Uterus (tissue), 4 donors: ENCODE measurements around the gene PLA2G4D. TPM values are rescaled to one million over a fixed set of nuclear protein-coding genes. Genes with fewer than 3 reads are reported as not detected.

Experiments used
- DNase-seq, 2 donors: peaks; one replicate each; pipeline ENCODE4 v3.0.0-alpha.2; 2019 to 2020
- H3K27ac ChIP-seq, 2 donors: fragments of 200-600 bp; sonication (generic); 1 replicate in 1 of 2; 2 replicates in 1 of 2; pipeline ENCODE4 v1.5.1; 2016 to 2018
- H3K27me3 ChIP-seq, 2 donors: fragments of 200-600 bp; sonication (generic); one replicate each; pipeline ENCODE4 v1.5.1; 2018 to 2019; ENCODE audit warnings: control low read depth in 1 of 2
- H3K36me3 ChIP-seq, 2 donors: fragments of 200-600 bp; sonication (generic); one replicate each; pipeline ENCODE4 v1.5.1; 2019; ENCODE audit warnings: control low read depth in 1 of 2
- H3K4me1 ChIP-seq, 2 donors: fragments of 200-600 bp; sonication (generic); one replicate each; pipeline ENCODE4 v1.5.1; 2018 to 2019; ENCODE audit warnings: control low read depth in 1 of 2
- H3K4me3 ChIP-seq, 2 donors: fragments of 200-600 bp; sonication (generic); 1 replicate in 1 of 2; 2 replicates in 1 of 2; pipeline ENCODE4 v1.5.1; 2018 to 2019; ENCODE audit warnings: mild to moderate bottlenecking in 1 of 2
- H3K9me3 ChIP-seq, 2 donors: fragments of 200-600 bp; sonication (generic); one replicate each; pipeline ENCODE4 v1.5.1; 2019; ENCODE audit warnings: control low read depth in 1 of 2
- POLR2A ChIP-seq, 2 donors: fragments of 450-650 bp; IDR thresholded peaks; one replicate each; pipeline ENCODE4 v1.6.1; 2016; ENCODE audit warnings: antibody characterized with exemption in 2 of 2, mild to moderate bottlenecking in 1 of 2, moderate library complexity in 1 of 2
- intact Hi-C: fragments of 100-400 bp; cut with DNase I; formaldehyde crosslinking; loops from one replicate; pipeline ENCODE4 v1.15.1; 2023; ENCODE audit warnings: low total_unique reads
- total RNA-seq, 4 donors: library from RNA; depleted of rRNA in 3 of 4; stranded (reverse); fragments of >200 nt in 3 of 4; gene quantifications; one replicate each; pipeline versions ENCODE4 v1.1.0 to v1.2.4, GENCODE V29; 2014 to 2023
- TF ChIP-seq, protein P1 (sequence below), 4 experiments: fragments of 200-600 bp in 2 of 4; fragments of 450-650 bp in 2 of 4; sonication (generic) in 2 of 4; IDR thresholded peaks; one replicate each; pipeline ENCODE4 v1.5.1; 2016 to 2019; ENCODE audit warnings: antibody characterized with exemption in 4 of 4, mild to moderate bottlenecking in 2 of 4, moderate library complexity in 1 of 4
- donor health status: DM: yes; HTN: yes; CAD: no.

The PLA2G4D gene
- total RNA-seq, 4 donors from 2014 or later = 0.07 TPM; not detected in 3

DNA sequence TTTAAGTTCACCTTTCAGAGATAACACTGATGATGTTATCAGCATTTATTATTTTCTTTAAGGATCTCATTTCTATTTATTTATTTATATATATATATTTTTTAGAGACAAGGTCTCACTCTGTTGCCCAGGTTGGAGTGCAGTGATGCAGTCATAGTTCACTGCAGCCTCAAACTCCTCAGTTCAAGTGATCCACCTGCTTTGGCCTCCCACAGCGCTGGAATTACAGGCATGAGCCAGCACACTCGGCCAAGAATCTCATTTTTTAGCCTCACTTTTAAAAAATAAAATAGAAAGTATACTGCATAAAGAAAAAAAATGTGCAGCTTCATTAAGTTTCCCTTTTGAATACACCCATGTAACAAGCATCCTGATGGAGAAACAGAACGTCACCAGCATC, 35.6 kb downstream of the PLA2G4D start:
- TF ChIP-seq, protein P1, sequence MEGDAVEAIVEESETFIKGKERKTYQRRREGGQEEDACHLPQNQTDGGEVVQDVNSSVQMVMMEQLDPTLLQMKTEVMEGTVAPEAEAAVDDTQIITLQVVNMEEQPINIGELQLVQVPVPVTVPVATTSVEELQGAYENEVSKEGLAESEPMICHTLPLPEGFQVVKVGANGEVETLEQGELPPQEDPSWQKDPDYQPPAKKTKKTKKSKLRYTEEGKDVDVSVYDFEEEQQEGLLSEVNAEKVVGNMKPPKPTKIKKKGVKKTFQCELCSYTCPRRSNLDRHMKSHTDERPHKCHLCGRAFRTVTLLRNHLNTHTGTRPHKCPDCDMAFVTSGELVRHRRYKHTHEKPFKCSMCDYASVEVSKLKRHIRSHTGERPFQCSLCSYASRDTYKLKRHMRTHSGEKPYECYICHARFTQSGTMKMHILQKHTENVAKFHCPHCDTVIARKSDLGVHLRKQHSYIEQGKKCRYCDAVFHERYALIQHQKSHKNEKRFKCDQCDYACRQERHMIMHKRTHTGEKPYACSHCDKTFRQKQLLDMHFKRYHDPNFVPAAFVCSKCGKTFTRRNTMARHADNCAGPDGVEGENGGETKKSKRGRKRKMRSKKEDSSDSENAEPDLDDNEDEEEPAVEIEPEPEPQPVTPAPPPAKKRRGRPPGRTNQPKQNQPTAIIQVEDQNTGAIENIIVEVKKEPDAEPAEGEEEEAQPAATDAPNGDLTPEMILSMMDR (IDR thresholded peaks at IDR 0.05) = no peak
- TF ChIP-seq POLR2A (IDR thresholded peaks at IDR 0.05) = no peak
- H3K27ac ChIP-seq = no peak overlapping the region
- H3K9me3 ChIP-seq = no peaks in the 10 kb centered on the region
- H3K36me3 ChIP-seq = no peaks in the 10 kb centered on the region
- no peaks in the 10 kb centered on the region for H3K27me3 ChIP-seq
- intact Hi-C loops = no loop called here
- no peak for DNase-seq
- no peaks in the 10 kb centered on the region for H3K4me1 ChIP-seq
- H3K4me3 ChIP-seq = no peak overlapping the region

DNA sequence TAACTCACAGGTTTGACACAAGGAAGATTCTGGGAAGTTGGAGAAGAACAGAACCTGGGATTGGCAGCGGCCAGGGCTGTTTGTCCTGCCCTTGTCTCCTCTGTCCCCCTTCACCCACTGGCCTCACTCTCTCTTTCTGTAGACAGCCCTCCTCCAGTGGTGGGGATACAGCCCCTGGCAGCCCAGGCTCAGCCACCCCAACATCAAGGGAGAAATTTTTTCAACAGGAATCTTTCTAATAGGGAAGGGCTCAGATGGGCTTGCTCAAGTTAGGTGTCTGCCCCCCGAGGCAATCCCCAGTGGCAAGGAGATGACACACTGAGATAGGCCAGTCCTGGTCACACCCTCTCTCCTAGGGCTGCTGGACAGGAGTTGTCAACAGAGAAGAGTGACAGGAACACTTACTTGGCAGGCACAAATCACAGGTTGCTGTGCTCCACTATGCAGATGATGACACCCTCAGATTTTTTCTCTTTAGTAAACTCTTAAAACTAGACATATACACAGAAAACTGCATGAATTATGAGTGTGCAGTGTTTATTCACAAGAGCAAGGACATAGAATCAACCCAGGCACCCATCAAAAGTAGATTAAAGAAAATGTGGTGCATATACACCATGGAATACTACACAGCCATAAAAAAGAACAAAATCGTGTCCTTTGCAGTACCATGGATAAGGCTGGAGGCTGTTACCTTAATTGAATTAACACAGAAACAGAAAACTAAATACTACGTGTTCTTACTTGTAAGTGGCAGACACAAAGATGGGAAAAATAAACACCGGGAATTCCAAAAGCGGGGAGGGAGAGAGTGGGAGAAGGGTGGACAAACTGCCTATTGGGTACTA, 36.3 kb downstream of the PLA2G4D start:
- Histone ChIP-seq H3K36me3 (no peaks in the 10 kb centered on the region), H3K27ac (no peak overlapping the region), H3K4me1 (no peaks in the 10 kb centered on the region), H3K9me3 (no peaks in the 10 kb centered on the region), H3K4me3 (no peak overlapping the region), H3K27me3 (no peaks in the 10 kb centered on the region)
- TF ChIP-seq, protein P1 (IDR thresholded peaks at IDR 0.05) = no peak
- TF ChIP-seq POLR2A (IDR thresholded peaks at IDR 0.05) = no peak
- intact Hi-C loops = no loop called here
- DNase-seq = no peak

DNA sequence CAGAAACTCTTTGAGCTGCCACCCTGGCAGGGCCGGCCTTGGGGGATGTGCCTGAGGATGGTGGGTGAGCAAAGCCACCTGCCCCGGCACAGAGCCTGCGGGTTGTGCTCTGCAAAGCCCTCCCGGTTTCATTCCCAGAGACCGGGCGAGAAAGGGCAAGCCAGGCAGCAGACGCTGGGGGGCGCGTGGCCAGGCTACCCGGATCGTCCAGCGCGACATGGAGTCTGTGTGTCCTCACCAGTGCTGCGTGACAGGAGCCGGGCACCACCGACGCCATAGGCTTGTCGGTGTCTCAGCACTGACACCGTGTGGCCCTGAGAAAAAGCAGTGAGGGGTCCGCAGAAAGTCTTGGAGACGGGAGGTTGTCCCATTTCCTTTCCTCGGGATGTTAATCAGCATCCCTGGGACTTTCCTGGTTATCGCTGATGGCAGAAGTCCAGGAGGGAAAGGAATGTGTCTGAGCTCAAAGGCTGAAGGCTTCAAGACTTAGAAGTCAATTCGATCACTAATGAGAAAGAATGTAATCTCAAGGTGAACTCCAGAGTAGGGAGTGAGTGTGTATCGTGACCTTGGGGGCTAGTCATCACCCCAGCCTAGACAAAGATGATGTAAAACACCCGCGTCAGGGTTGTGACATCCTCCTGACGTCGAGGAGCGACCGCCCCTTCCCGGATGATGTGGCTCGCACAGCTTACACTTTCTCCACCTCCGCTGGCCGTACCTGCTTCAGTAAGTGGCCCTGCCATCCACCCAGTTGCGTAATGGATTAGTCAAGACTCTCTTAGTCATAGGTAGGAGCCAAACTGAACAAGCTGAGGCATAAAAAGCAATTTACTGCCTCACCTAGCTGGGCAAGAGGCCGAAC, 37.2 kb downstream of the PLA2G4D start:
- intact Hi-C loops = no loop called here
- H3K27me3 ChIP-seq = no peaks in the 10 kb centered on the region
- peak in 1 of 2 donors; percentile 52 for DNase-seq

DNA sequence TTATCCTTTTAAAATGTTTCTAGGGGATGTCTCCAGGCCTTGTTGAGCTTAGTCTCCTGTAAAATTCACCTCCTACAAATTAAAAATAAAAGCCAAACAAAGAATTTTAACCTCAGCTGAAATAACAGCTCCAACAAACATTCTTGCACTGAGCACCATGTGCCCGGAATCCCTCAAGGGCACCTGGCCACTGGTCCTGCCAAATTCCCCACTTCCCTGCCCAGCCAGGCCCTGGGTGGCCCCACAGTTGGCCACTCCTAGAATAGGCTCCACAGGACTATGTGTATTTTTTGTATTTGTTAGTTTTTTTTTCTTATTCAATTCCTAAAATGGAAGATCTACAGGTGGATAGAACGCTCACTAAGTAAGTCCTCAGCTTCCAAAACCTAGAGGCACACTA, 40.4 kb downstream of the PLA2G4D start:
- H3K4me1 ChIP-seq = no peaks in the 10 kb centered on the region
- H3K4me3 ChIP-seq = no peak overlapping the region
- no peak for TF ChIP-seq POLR2A (IDR thresholded peaks at IDR 0.05)
- TF ChIP-seq, protein P1 (IDR thresholded peaks at IDR 0.05) = no peak
- no peak for DNase-seq
- H3K27ac ChIP-seq = no peak overlapping the region
- H3K9me3 ChIP-seq = no peaks in the 10 kb centered on the region
- intact Hi-C loops = no loop called here
- no peaks in the 10 kb centered on the region for H3K36me3 ChIP-seq
- H3K27me3 ChIP-seq = no peaks in the 10 kb centered on the region

More for the DNA sequence above, 37.2 kb downstream of the PLA2G4D start:
- H3K9me3 ChIP-seq = no peaks in the 10 kb centered on the region
- no peaks in the 10 kb centered on the region for H3K36me3 ChIP-seq
- TF ChIP-seq POLR2A (IDR thresholded peaks at IDR 0.05) = no peak
- TF ChIP-seq, protein P1 (IDR thresholded peaks at IDR 0.05) = peak; percentile 7 to 61 (median 31)
- H3K4me1 ChIP-seq = no peaks in the 10 kb centered on the region
- H3K4me3 ChIP-seq = peak overlapping the region in 1 of 2 donors; percentile 8
- H3K27ac ChIP-seq = no peak overlapping the region

DNA sequence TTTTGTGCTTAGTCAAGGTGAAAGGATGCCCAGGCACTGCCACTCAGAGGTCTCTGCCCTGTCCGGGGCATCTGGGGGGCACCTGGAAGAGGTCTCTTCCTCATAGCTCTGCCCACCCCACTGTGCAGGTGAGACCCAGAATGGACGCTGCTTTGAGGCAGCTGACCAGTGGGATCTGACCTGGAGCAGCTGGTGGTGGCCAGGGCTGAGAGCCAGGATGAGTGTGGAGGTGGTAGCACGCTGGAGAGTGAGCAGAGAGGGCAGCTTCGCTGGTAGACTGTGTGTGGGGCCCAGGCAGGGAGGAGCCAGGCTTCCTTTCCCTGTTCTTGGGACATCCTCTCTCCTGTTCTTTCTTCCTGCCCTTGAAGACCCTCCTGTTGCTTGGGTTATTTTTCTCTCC, 41.4 kb downstream of the PLA2G4D start:
- DNase-seq = no peak
- Histone ChIP-seq H3K27me3 (no peaks in the 10 kb centered on the region), H3K4me1 (no peaks in the 10 kb centered on the region), H3K4me3 (no peak overlapping the region), H3K36me3 (no peaks in the 10 kb centered on the region), H3K9me3 (no peaks in the 10 kb centered on the region), H3K27ac (no peak overlapping the region)
- TF ChIP-seq, protein P1 (IDR thresholded peaks at IDR 0.05) = no peak
- TF ChIP-seq POLR2A (IDR thresholded peaks at IDR 0.05) = no peak
- intact Hi-C loops = no loop called here
